GM23338 (cell line): ENCODE data around the gene RNF20. TPM values are rescaled to one million over a fixed set of nuclear protein-coding genes. Genes with fewer than 3 reads are reported as not detected.

Experiments
- ATAC-seq: fragments of 200-7000 bp; cut with Tn5 transposase; 3 replicates; pipeline ENCODE4 v1.9.1; 2020
- DNase-seq: peaks from one replicate; pipeline ENCODE4 v3.0.0-alpha.2; 2015; ENCODE audit warnings: low spot score
- H2AFZ ChIP-seq: fragments of 200-600 bp; sonication (generic); 2 replicates; pipeline ENCODE4 v1.8.0; 2016; ENCODE audit warnings: antibody characterized with exemption, mild to moderate bottlenecking, moderate library complexity
- H3F3A ChIP-seq: fragments of 200-600 bp; sonication (generic); replicated peaks from 2 replicates; pipeline ENCODE4 v1.8.0; 2017; ENCODE audit warnings: antibody characterized with exemption, mixed run types, low read depth
- H3K27ac ChIP-seq: fragments of 200-600 bp; sonication (generic); 2 replicates; pipeline ENCODE4 v1.6.1; 2016; ENCODE audit warnings: low read depth
- H3K27me3 ChIP-seq: fragments of 200-600 bp; sonication (generic); 2 replicates; pipeline ENCODE4 v1.8.0; 2016; ENCODE audit warnings: mild to moderate bottlenecking, mixed run types, moderate library complexity; ENCODE audit not compliant: insufficient read depth
- H3K36me3 ChIP-seq: fragments of 200-600 bp; sonication (generic); 2 replicates; pipeline ENCODE4 v1.8.0; 2016; ENCODE audit warnings: mild to moderate bottlenecking; ENCODE audit not compliant: insufficient read depth
- H3K4me1 ChIP-seq: fragments of 200-600 bp; sonication (generic); 2 replicates; pipeline ENCODE4 v1.8.0; 2016; ENCODE audit warnings: mild to moderate bottlenecking, moderate library complexity; ENCODE audit not compliant: insufficient read depth
- H3K4me2 ChIP-seq: fragments of 200-600 bp; sonication (generic); 2 replicates; pipeline ENCODE4 v1.7.1; 2017; ENCODE audit warnings: mixed run types
- H3K4me3 ChIP-seq: fragments of 200-600 bp; sonication (generic); 2 replicates; pipeline ENCODE4 v1.6.1; 2016; ENCODE audit warnings: mixed run types
- H3K79me2 ChIP-seq: fragments of 200-600 bp; sonication (generic); replicated peaks from 2 replicates; pipeline ENCODE4 v1.8.0; 2017; ENCODE audit warnings: mild to moderate bottlenecking; ENCODE audit not compliant: insufficient read depth
- H3K9me2 ChIP-seq: fragments of 200-600 bp; sonication (generic); 2 replicates; pipeline ENCODE4 v1.8.0; 2017; ENCODE audit not compliant: insufficient read depth
- H4K20me1 ChIP-seq: fragments of 200-600 bp; sonication (generic); replicated peaks from 2 replicates; pipeline ENCODE4 v1.8.0; 2017; ENCODE audit warnings: mild to moderate bottlenecking; ENCODE audit not compliant: insufficient read depth
- H3K27ac Mint-ChIP-seq: 2 replicates; pipeline ENCODE4 v1.8.0; 2020; ENCODE audit warnings: inconsistent platforms, mild to moderate bottlenecking, moderate library complexity, mixed read lengths
- H3K27me3 Mint-ChIP-seq: 3 replicates; pipeline ENCODE4 v1.8.0; 2022; ENCODE audit warnings: low read depth, mild to moderate bottlenecking, moderate library complexity, mixed read lengths, inconsistent platforms; ENCODE audit not compliant: insufficient read depth, poor library complexity
- H3K36me3 Mint-ChIP-seq: 3 replicates; pipeline ENCODE4 v1.8.0; 2021; ENCODE audit warnings: low read depth, mild to moderate bottlenecking, inconsistent platforms, moderate library complexity, mixed read lengths
- H3K4me1 Mint-ChIP-seq: 3 replicates; pipeline ENCODE4 v1.8.0; 2020; ENCODE audit warnings: mild to moderate bottlenecking, inconsistent platforms, mixed read lengths
- H3K4me3 Mint-ChIP-seq: 3 replicates; pipeline ENCODE4 v1.8.0; 2021; ENCODE audit warnings: moderate library complexity, mild to moderate bottlenecking, inconsistent platforms, mixed read lengths
- H3K9me3 Mint-ChIP-seq: 3 replicates; pipeline ENCODE4 v1.8.0; 2020; ENCODE audit warnings: moderate library complexity, mild to moderate bottlenecking, inconsistent platforms, mixed read lengths
- EZH2phosphoT487 ChIP-seq: fragments of 200-600 bp; sonication (generic); IDR thresholded peaks from one replicate; pipeline ENCODE4 v1.8.1; 2018; ENCODE audit warnings: antibody characterized with exemption; ENCODE audit not compliant: unreplicated experiment
- REST ChIP-seq: IDR thresholded peaks from one replicate; pipeline ENCODE4 v1.6.1; 2018; ENCODE audit warnings: antibody characterized with exemption; ENCODE audit not compliant: unreplicated experiment
- STAT1 ChIP-seq: IDR thresholded peaks from one replicate; pipeline ENCODE4 v1.6.1; 2016; ENCODE audit warnings: antibody characterized with exemption; ENCODE audit not compliant: unreplicated experiment
- ZNF462 ChIP-seq: fragments of 250-450 bp; sonication (Bioruptor Pico); IDR thresholded peaks from 2 replicates; pipeline ENCODE4 v1.5.0; 2020; ENCODE audit warnings: mild to moderate bottlenecking, moderate library complexity
- polyA plus RNA-seq: library from polyadenylated mRNA; unstranded; fragments of >200 nt; fragmentation: Nextera tagmentation; extraction: Ambion mirVana; gene quantifications from 2 replicates; pipeline ENCODE4 v1.2.1, GENCODE V29; 2016
- total RNA-seq: library from RNA; depleted of rRNA; stranded (reverse); fragments of >200 nt; shearing (Covaris generic); gene quantifications from 2 replicates; pipeline ENCODE4 v1.2.3, GENCODE V29; 2014

RNF20 gene
- total and polyA plus RNA-seq, 2 experiments from 2014 or later = 33.6 to 36.2 TPM

- TF ChIP-seq ZNF462 (CRISPR knock-in tag) = no peak
Measured at GRCh38 chr9:101486693-101487442, 46.8 kb upstream of the RNF20 start (continued).

GRCh38 chr9:101487443-101487840 is 46.2 kb upstream of the RNF20 start:
- Histone ChIP-seq H3F3A (no peaks in the 10 kb centered on the region), H3K27me3 (peaks cover 16% of the 10 kb centered on the region), H3K36me3 (no peaks in the 10 kb centered on the region), H4K20me1 (no peaks in the 10 kb centered on the region), H2AFZ (peak overlapping the region; percentile 95), H3K4me1 (peaks cover 12% of the 10 kb centered on the region), H3K27ac (peak overlapping the region; percentile 7; the same call in 1 of the 2 replicates), H3K4me2 (peak overlapping the region; percentile 90), H3K9me2 (no peaks in the 10 kb centered on the region; the same call in 1 of the 2 replicates), H3K4me3 (peak overlapping the region; percentile 76), H3K79me2 (peaks cover 8% of the 10 kb centered on the region)
- Mint-ChIP-seq H3K27me3 (peaks cover 7% of the 10 kb centered on the region), H3K27ac (peak overlapping the region; percentile 16; the same call in 1 of the 2 replicates), H3K9me3 (no peaks in the 10 kb centered on the region), H3K4me3 (peak overlapping the region; percentile 91), H3K4me1 (peaks cover 23% of the 10 kb centered on the region; the same call in 2 of the 3 replicates), H3K36me3 (no peaks in the 10 kb centered on the region)
- DNase-seq = peak; percentile 11
- no peak for ATAC-seq
- TF ChIP-seq REST (no peak), STAT1 (no peak), EZH2phosphoT487 (no peak), ZNF462 (CRISPR knock-in tag) (no peak)
